ENCODE data around the gene CIB1. TPM values are rescaled to one million over a fixed set of nuclear protein-coding genes. Genes with fewer than 3 reads are reported as not detected.

The CIB1 gene
- total and polyA plus RNA-seq, 2 of the 8 experiments (the other 6 are each of a cell fraction or from before 2014, with no cell fraction given) = 26.0 to 63.5 TPM

GRCh38 chr15:90191794-90192509 lies 41.8 kb downstream of the CIB1 start:
- no peak overlapping the region for H4K5ac ChIP-seq (ENCODE audit: insufficient read length, low read depth, low read length)
- H2BK15ac ChIP-seq (ENCODE audit: low read length) = no peak overlapping the region
- 0 out of 2 replicates have a peak overlapping the region, but pooled peaks have one; percentile 9 for H2BK12ac ChIP-seq (ENCODE audit: low read depth, low read length)
- no peak overlapping the region for H3K23ac ChIP-seq (ENCODE audit: insufficient read length)
- H3K23me2 ChIP-seq (ENCODE audit: low read depth, low read length) = peaks cover 2% of the 10 kb centered on the region; the same call in 1 of the 2 replicates
- no peak overlapping the region for H3K56ac ChIP-seq (replicated peaks; ENCODE audit: insufficient read length, low read depth, low read length)
- POLR2A ChIA-PET (ENCODE audit: partially characterized antibody) = interaction anchor here (1.5 to 1.7 kb wide), 2 partner anchors 9 to 13 kb away, joined by 5 to 12 read pairs; partner anchors contain the start of gene SEMA4B
- CTCF ChIA-PET (ENCODE audit: partially characterized antibody) = interaction anchor here (0.7 to 3.7 kb wide), 8 partner anchors 10 to 74 kb away, joined by 3 to 14 read pairs (median 4); partner anchors contain the start of gene SEMA4B
- no peak for DNase-seq (ENCODE audit: low read depth in 1 of 2, low spot score in 2 of 2)
- H3K9ac ChIP-seq (replicated peaks in 1 of 4; ENCODE audit: extremely low read depth in 1 of 4, low read depth in 3 of 4, low read length in 3 of 4) = no peak overlapping the region
- TF ChIP-seq TEAD4 (IDR thresholded peaks at IDR 0.05; ENCODE audit: low read depth, low read length) (no peak), KDM1A (IDR thresholded peaks at IDR 0.05; ENCODE audit: borderline replicate concordance, low read length) (no peak), TAF1 (IDR thresholded peaks at IDR 0.05; ENCODE audit: low read depth, low read length) (no peak), RNF2 (IDR thresholded peaks at IDR 0.05; ENCODE audit: borderline replicate concordance, low read depth, low read length, missing control alignments, poor library complexity, severe bottlenecking) (no peak), RXRA (IDR thresholded peaks at IDR 0.05; ENCODE audit: insufficient read depth, low read depth, low read length) (no peak), CBX5 (IDR thresholded peaks at IDR 0.05; ENCODE audit: low read depth, low read length) (no peak), RFX5 (IDR thresholded peaks at IDR 0.05; ENCODE audit: borderline replicate concordance, low read depth, low read length) (no peak), TCF12 (IDR thresholded peaks at IDR 0.05; ENCODE audit: low read depth, low read length) (no peak), SAP30 (IDR thresholded peaks at IDR 0.05; ENCODE audit: insufficient read depth, insufficient replicate concordance, low read length) (no peak)
- H4K91ac ChIP-seq (replicated peaks; ENCODE audit: insufficient read length, low read length) = no peak overlapping the region
- no peak for FAIRE-seq
- peaks cover 0 to 8% (median 5%) of the 10 kb centered on the region in 4 experiments; a peak in 6 of 7 replicates for H3K4me1 ChIP-seq (replicated peaks in 1 of 4; ENCODE audit: control insufficient read depth in 3 of 4, insufficient read depth in 4 of 4, low read length in 3 of 4)
- H3K79me2 ChIP-seq (ENCODE audit: control insufficient read depth in 1 of 2, insufficient read depth in 2 of 2, low read length in 2 of 2) = no peaks in the 10 kb centered on the region
- no peaks in the 10 kb centered on the region for H3K27me3 ChIP-seq (replicated peaks in 1 of 4; ENCODE audit: control insufficient read depth in 3 of 4, extremely low read depth in 1 of 4, insufficient read depth in 3 of 4, low read length in 3 of 4)
- H2AFZ ChIP-seq (ENCODE audit: low read length) = no peak overlapping the region
- H3K27ac ChIP-seq (ENCODE audit: low read depth, low read length) = no peak overlapping the region
- H3K4ac ChIP-seq (replicated peaks; ENCODE audit: insufficient read length, low read depth, low read length) = no peak overlapping the region
- no peaks in the 10 kb centered on the region for H3K9me3 ChIP-seq (ENCODE audit: insufficient read depth in 2 of 2, low read depth in 1 of 2, low read length in 1 of 2)
- no peak overlapping the region for H2AK5ac ChIP-seq (ENCODE audit: low read depth, low read length)
- peaks cover 0 to 2% of the 10 kb centered on the region in 2 experiments for H4K20me1 ChIP-seq (replicated peaks in 1 of 2; ENCODE audit: control insufficient read depth in 1 of 2, insufficient read depth in 2 of 2, low read length in 2 of 2)
- no peak overlapping the region for H2BK5ac ChIP-seq (ENCODE audit: low read depth, low read length)
- H3K4me3 ChIP-seq (ENCODE audit: extremely low read depth in 1 of 4, insufficient read depth in 2 of 4, low read depth in 3 of 4, low read length in 4 of 4) = no peak overlapping the region
- H3K18ac ChIP-seq (ENCODE audit: extremely low read depth, low read length) = no peak overlapping the region
- no peaks in the 10 kb centered on the region for H3K36me3 ChIP-seq (ENCODE audit: control insufficient read depth in 2 of 4, insufficient read depth in 4 of 4, low read length in 3 of 4)
- H3K4me2 ChIP-seq (ENCODE audit: insufficient read depth in 1 of 2, low read depth in 2 of 2, low read length in 2 of 2) = no peak overlapping the region
- peak overlapping the region; percentile 57; the same call in 1 of the 2 replicates for H4K8ac ChIP-seq (ENCODE audit: extremely low read depth, insufficient read depth, low read length)
- H3K14ac ChIP-seq (ENCODE audit: insufficient read length) = no peak overlapping the region
- no peak overlapping the region for H2BK20ac ChIP-seq (ENCODE audit: low read length)
- peaks cover 3% of the 10 kb centered on the region; the same call in 1 of the 2 replicates for H3K79me1 ChIP-seq (ENCODE audit: low read depth, low read length)
- no peak overlapping the region for H2BK120ac ChIP-seq (replicated peaks; ENCODE audit: low read depth, low read length)
- 86% methylated on average over 5 of the region's 7 CpGs; no CpG with 5 or more reads in 1 of the 2 experiments for WGBS, 2 experiments (ENCODE audit: extremely low coverage in 1 of 2, insufficient coverage in 1 of 2, insufficient read length in 1 of 2, insufficient replicate concordance in 2 of 2, low coverage in 1 of 2, low lambda C conversion rate in 2 of 2, missing lambda C conversion rate in 1 of 2)
